GM12864 (cell line): ENCODE data around the gene WEE2.

Source experiments
- DNase-seq: peaks from one replicate; pipeline ENCODE4 v3.0.0-alpha.2; 2011; ENCODE audit warnings: low read depth
- H3K4me3 ChIP-seq: 2 replicates; pipeline ENCODE4 v1.5.1; 2011; ENCODE audit warnings: mild to moderate bottlenecking, low read depth, low read length, control low read depth
- CTCF ChIP-seq: IDR thresholded peaks from 2 replicates; pipeline ENCODE4 v1.5.1; 2011; ENCODE audit warnings: low read depth, mild to moderate bottlenecking, moderate library complexity, low read length, control low read depth, inconsistent platforms; ENCODE audit errors: missing control alignments

Gene WEE2

GRCh38 chr7:141708351-141708750 lies at the start of gene WEE2:
Gene WEE2 (plus strand): TSS chr7:141708353. CDS start chr7:141708759, 406 bp downstream.
- TF ChIP-seq CTCF = no peak
- no peak within 1 kb of the TSS for H3K4me3 ChIP-seq
- DNase-seq = no peak

- TF ChIP-seq CTCF = no peak
- H3K4me3 ChIP-seq = no peak overlapping the region
- no peak for DNase-seq
These were observed 48.7 kb upstream of the WEE2 start for GRCh38 chr7:141659501-141659900.

GRCh38 chr7:141660259-141660658 lies 47.9 kb upstream of the WEE2 start:
- no peak for DNase-seq
- no peak overlapping the region for H3K4me3 ChIP-seq
- no peak for TF ChIP-seq CTCF

- DNase-seq = no peak
- no peak for TF ChIP-seq CTCF
- no peak overlapping the region for H3K4me3 ChIP-seq
These were observed 44.9 kb upstream of the WEE2 start for GRCh38 chr7:141663081-141663849.

GRCh38 chr7:141664450-141664849 lies 43.7 kb upstream of the WEE2 start:
- no peak for DNase-seq
- no peak for TF ChIP-seq CTCF
- no peak overlapping the region for H3K4me3 ChIP-seq

- no peak overlapping the region for H3K4me3 ChIP-seq
- no peak for TF ChIP-seq CTCF
- no peak for DNase-seq
These were observed 42.7 kb upstream of the WEE2 start for GRCh38 chr7:141665208-141666035.

GRCh38 chr7:141666071-141666470 lies 42.1 kb upstream of the WEE2 start:
- TF ChIP-seq CTCF = no peak
- no peak for DNase-seq
- H3K4me3 ChIP-seq = no peak overlapping the region
